Measurements from ENCODE around the gene CIAPIN1. TPM values are rescaled to one million over a fixed set of nuclear protein-coding genes. Genes with fewer than 3 reads are reported as not detected.
A peak's percentile ranks its signal among the peaks of the same experiment; 100 is the strongest.

Gene CIAPIN1
- total RNA-seq, 1 experiment from 2014 or later = 134 TPM

- no peaks in the 10 kb centered on the region for H3K36me3 ChIP-seq (replicated peaks; ENCODE audit: control insufficient read depth, insufficient read depth, low read length)
- H3K4me3 ChIP-seq (ENCODE audit: insufficient read depth, low read depth, low read length) = no peak overlapping the region
- DNase-seq = no peak
- H3K27me3 ChIP-seq (ENCODE audit: control insufficient read depth, insufficient read depth, low read length) = no peaks in the 10 kb centered on the region
These were observed 55.5 kb downstream of the CIAPIN1 start for GRCh38 chr16:57391708-57392107.

DNA sequence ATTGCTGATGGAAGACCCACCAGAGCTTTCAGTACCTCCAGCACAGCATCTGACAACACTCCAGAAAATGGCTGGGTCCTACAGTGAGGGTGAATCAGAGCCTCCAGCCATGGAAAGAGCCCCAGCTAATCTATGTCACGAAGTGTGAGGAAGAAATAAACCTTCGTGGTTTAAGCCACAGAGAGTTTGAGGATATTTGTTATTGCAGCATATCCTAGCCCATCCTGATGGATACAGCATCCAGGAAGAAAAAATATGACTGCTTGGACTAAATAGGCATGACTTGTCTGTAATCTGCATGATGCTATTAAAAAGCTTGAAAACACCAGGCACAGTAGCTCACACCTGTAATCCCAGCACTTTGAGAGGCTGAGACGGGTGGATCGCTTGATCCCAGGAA, 55.9 kb downstream of the CIAPIN1 start:
- Histone ChIP-seq H3K27me3 (ENCODE audit: control insufficient read depth, insufficient read depth, low read length) (no peaks in the 10 kb centered on the region), H3K4me3 (ENCODE audit: insufficient read depth, low read depth, low read length) (no peak overlapping the region), H3K36me3 (replicated peaks; ENCODE audit: control insufficient read depth, insufficient read depth, low read length) (no peaks in the 10 kb centered on the region)
- DNase-seq = no peak

- H3K4me3 ChIP-seq (ENCODE audit: insufficient read depth, low read depth, low read length) = no peak overlapping the region
- no peaks in the 10 kb centered on the region for H3K36me3 ChIP-seq (replicated peaks; ENCODE audit: control insufficient read depth, insufficient read depth, low read length)
- no peak for DNase-seq
- no peaks in the 10 kb centered on the region for H3K27me3 ChIP-seq (ENCODE audit: control insufficient read depth, insufficient read depth, low read length)
These were observed 56.4 kb downstream of the CIAPIN1 start for GRCh38 chr16:57390636-57391295.

DNA sequence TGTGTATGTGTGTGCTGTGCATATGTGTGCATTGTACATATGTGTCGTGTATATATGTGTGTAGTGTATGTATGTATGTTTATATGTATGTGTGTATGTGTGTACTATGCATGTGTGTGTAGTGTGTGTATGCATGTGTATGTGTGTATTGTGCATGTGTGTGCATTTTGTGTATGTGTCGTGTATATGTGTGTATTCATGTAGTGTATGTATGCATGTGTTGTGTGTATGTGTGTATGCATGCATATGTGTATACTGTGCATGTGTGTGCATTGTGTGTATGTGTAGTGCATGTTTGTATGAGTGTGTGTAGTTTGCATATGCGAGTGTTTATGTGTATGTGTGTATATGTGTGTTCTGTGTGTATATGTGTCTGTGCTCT, 58.1 kb downstream of the CIAPIN1 start:
- Histone ChIP-seq H3K27me3 (ENCODE audit: control insufficient read depth, insufficient read depth, low read length) (no peaks in the 10 kb centered on the region), H3K36me3 (replicated peaks; ENCODE audit: control insufficient read depth, insufficient read depth, low read length) (no peaks in the 10 kb centered on the region), H3K4me3 (ENCODE audit: insufficient read depth, low read depth, low read length) (no peak overlapping the region)
- no peak for DNase-seq

- Histone ChIP-seq H3K4me3 (ENCODE audit: insufficient read depth, low read depth, low read length) (no peak overlapping the region), H3K36me3 (replicated peaks; ENCODE audit: control insufficient read depth, insufficient read depth, low read length) (no peaks in the 10 kb centered on the region), H3K27me3 (ENCODE audit: control insufficient read depth, insufficient read depth, low read length) (no peaks in the 10 kb centered on the region)
- no peak for DNase-seq
These were observed 58.7 kb downstream of the CIAPIN1 start for GRCh38 chr16:57388359-57389086.

DNA sequence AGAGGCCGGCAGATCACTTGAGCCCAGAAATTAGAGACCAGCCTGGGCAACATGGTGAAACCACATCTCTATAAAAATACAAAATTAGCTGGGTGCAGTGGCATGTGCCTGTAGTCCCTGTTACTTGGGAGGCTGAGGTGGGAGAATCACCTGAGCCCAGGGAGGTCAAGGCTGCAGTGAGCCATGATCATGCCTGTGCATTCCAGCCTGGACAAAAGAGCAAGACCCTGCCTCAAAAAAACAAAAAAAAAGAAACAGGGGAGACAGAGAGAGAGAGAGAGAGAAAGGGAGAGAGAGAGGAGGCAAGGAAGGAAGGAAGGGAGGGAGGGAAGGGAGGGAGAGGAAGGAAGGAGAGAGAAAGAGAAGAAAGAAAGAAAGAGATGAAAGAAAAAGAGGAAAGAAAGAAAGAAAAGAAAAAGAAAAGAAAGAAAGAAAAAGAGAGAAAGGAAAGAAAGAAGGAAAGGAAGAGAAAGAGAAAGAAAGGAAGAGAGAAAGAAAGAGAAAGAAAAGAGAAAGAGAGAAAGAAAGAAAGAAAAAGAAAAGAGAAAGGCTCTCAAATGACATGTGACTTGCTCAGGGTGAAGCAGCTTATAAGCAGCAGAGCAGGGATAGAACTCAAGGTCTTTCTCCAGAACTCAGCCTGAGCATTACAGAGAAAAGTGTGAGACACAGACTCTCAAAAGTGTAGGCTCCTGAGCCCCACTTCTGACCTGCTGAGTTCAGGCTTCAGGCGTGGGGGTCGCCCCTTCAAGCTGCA, 59.4 kb downstream of the CIAPIN1 start:
- no peaks in the 10 kb centered on the region for H3K36me3 ChIP-seq (replicated peaks; ENCODE audit: control insufficient read depth, insufficient read depth, low read length)
- DNase-seq = peak; percentile 13
- no peak overlapping the region for H3K4me3 ChIP-seq (ENCODE audit: insufficient read depth, low read depth, low read length)
- no peaks in the 10 kb centered on the region for H3K27me3 ChIP-seq (ENCODE audit: control insufficient read depth, insufficient read depth, low read length)

DNA sequence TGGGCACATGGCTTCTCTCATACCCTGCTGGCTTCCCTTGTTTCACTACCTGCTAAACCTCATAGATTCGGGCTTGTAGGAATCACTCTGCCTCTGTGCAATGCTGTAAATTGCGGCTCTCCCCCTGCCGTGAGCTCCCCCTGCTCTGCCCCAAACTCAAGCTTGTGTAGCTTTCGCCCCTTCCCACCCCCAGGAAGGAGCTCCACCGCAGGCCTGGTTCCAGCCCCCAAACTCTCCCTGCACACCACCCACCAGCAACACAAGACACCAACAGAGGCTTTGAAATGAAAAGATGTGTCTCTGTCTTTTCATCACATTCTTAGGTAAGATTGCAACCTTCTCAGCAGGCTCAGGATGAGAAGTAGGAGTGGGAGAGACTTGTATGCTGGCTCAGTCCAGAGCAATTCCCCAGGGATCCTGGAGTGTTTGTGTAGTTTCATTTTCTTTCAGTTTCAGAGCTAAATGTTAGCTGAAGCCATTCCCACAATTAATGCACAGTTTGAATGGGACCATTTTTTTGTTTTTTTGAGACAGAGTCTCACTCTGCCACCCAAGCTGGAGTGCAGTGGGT, 60.7 kb downstream of the CIAPIN1 start:
- H3K36me3 ChIP-seq (replicated peaks; ENCODE audit: control insufficient read depth, insufficient read depth, low read length) = no peaks in the 10 kb centered on the region
- no peaks in the 10 kb centered on the region for H3K27me3 ChIP-seq (ENCODE audit: control insufficient read depth, insufficient read depth, low read length)
- DNase-seq = no peak
- H3K4me3 ChIP-seq (ENCODE audit: insufficient read depth, low read depth, low read length) = no peak overlapping the region

DNA sequence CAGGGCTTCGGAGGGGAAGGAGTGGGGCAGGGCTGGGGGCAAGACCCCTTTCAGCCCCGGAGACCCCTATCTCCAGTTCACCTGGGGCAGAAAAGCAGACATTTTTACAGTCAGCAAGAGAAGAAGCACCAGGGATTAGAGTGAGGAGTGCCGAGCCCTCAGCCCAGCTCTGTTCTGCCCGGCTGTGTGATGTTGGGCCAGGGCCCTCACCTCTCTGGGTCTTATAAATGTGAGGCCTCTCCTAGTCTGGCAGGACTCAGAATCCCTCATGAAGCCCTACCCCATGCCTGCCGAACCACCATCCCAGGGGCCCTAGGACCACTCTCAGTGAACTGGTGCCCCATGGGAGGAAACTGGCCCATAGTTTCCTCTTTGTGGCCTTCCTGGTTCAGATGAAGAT, 62.1 kb downstream of the CIAPIN1 start:
- Histone ChIP-seq H3K4me3 (ENCODE audit: insufficient read depth, low read depth, low read length) (no peak overlapping the region), H3K36me3 (replicated peaks; ENCODE audit: control insufficient read depth, insufficient read depth, low read length) (no peaks in the 10 kb centered on the region), H3K27me3 (ENCODE audit: control insufficient read depth, insufficient read depth, low read length) (no peaks in the 10 kb centered on the region)
- no peak for DNase-seq

DNA sequence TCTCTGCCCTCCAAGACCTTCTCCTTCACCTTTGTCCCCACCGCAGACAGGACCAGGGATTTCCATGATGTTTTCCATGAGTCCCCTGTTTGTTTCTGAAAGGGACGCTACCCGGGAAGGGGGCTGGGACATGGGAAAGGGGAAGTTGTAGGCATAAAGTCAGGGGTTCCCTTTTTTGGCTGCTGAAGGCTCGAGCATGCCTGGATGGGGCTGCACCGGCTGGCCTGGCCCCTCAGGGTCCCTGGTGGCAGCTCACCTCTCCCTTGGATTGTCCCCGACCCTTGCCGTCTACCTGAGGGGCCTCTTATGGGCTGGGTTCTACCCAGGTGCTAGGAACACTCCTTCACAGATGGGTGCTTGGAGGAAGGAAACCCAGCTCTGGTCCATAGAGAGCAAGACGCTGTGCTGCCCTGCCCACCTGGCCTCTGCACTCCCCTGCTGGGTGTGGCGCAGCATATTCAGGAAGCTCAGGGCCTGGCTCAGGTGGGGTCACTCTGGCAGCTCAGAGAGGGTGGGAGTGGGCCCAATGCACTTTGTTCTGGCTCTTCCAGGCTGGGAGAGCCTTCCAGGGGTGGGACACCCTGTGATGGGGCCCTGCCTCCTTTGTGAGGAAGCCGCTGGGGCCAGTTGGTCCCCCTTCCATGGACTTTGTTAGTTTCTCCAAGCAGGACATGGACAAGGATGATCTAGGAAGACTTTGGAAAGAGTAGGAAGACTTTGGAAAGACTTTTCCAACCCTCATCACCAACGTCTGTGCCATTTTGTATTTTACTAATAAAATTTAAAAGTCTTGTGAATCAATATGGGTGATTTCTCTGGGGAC, 62.7 kb downstream of the CIAPIN1 start:
- DNase-seq = peak; percentile 23
- Histone ChIP-seq H3K36me3 (replicated peaks; ENCODE audit: control insufficient read depth, insufficient read depth, low read length) (no peaks in the 10 kb centered on the region), H3K27me3 (ENCODE audit: control insufficient read depth, insufficient read depth, low read length) (no peaks in the 10 kb centered on the region), H3K4me3 (ENCODE audit: insufficient read depth, low read depth, low read length) (no peak overlapping the region)

DNA sequence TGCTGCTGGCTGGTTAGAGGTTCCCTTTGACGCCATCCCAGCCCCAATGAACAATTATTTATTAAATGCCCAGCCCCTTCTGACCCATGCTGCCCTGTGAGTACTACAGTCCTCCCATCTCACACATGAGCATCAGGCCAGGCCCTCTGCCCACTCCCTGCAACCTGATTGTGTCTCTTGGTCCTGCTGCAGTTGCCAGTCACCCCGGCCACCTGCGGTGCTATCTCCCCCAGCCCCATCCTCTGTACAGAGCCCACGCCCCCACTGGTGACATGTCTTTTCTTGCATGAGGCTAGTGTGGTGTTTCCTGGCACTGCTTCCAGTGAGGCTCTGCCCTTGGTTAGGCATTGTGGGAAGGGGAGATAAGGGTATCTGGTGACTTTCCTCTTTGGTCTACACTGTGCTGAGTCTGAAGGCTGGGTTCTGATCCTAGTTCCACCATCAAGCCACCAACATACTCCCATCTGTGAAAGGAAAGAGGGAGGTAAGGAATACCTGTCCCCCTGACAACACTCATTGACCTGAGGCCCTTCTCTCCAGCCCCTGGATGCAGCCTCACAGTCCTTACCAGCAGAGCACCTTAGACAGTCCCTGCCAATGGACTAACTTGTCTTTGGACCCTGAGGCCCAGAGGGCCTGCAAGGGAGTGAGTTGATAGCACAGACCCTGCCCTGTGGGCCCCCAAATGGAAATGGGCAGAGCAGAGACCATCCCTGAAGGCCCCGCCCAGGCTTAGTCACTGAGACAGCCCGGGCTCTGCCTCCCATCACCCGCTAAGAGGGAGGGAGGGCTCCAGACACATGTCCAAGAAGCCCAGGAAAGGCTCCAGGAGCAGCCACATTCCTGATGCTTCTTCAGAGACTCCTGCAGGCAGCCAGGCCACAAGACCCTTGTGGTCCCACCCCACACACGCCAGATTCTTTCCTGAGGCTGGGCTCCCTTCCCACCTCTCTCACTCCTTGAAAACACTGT, 63.6 kb downstream of the CIAPIN1 start:
- DNase-seq = peak; percentile 42
- no peaks in the 10 kb centered on the region for H3K27me3 ChIP-seq (ENCODE audit: control insufficient read depth, insufficient read depth, low read length)
- H3K36me3 ChIP-seq (replicated peaks; ENCODE audit: control insufficient read depth, insufficient read depth, low read length) = no peaks in the 10 kb centered on the region
- H3K4me3 ChIP-seq (ENCODE audit: insufficient read depth, low read depth, low read length) = no peak overlapping the region

GRCh38 chr16:57382535-57383275, 64.5 kb downstream of the CIAPIN1 start:
- Histone ChIP-seq H3K4me3 (ENCODE audit: insufficient read depth, low read depth, low read length) (no peak overlapping the region), H3K27me3 (ENCODE audit: control insufficient read depth, insufficient read depth, low read length) (no peaks in the 10 kb centered on the region), H3K36me3 (replicated peaks; ENCODE audit: control insufficient read depth, insufficient read depth, low read length) (no peaks in the 10 kb centered on the region)
- DNase-seq = peak; percentile 58

- H3K27me3 ChIP-seq (ENCODE audit: control insufficient read depth, insufficient read depth, low read length) = no peaks in the 10 kb centered on the region
- H3K4me3 ChIP-seq (ENCODE audit: insufficient read depth, low read depth, low read length) = no peak overlapping the region
- H3K36me3 ChIP-seq (replicated peaks; ENCODE audit: control insufficient read depth, insufficient read depth, low read length) = no peaks in the 10 kb centered on the region
- DNase-seq = peak; percentile 11
These were observed 65.2 kb downstream of the CIAPIN1 start for GRCh38 chr16:57381791-57382534.

Data from H7 (cell line).